A549 (cell line): ENCODE measurements around the gene MLX. TPM values are rescaled to one million over a fixed set of nuclear protein-coding genes. Genes with fewer than 3 reads are reported as not detected.

Experiments used
- ATAC-seq, 2 experiments: fragments of 200-7000 bp in 1 of 2; fragments of >200 bp in 1 of 2; cut with Nextera tagmentation in 1 of 2; cut with Tn5 transposase in 1 of 2; 3 replicates each; pipeline versions ENCODE4 v1.8.0 to v1.9.1; 2018 to 2020; ENCODE audit warnings: mild to moderate bottlenecking in 1 of 2, moderate library complexity in 1 of 2
- CTCF ChIA-PET: fragments of 300-600 bp; sonication (Branson Sonifier 250); formaldehyde crosslinking; extraction: SDS; loops from one replicate; lab custom pipeline; 2021; ENCODE audit warnings: antibody characterized with exemption, inconsistent platforms; lab: Yijun Ruan, JAX
- POLR2A ChIA-PET: fragments of 350-600 bp; formaldehyde crosslinking; extraction: SDS; loops from one replicate; lab custom pipeline; 2021; ENCODE audit warnings: antibody characterized with exemption, inconsistent platforms; lab: Yijun Ruan, JAX
- DNase-seq, 2 experiments: peaks; one replicate each; pipeline versions ENCODE4 v3.0.0 to v3.0.0-alpha.2; 2011 to 2016; ENCODE audit warnings: low read depth in 1 of 2, low spot score in 1 of 2
- FAIRE-seq: peaks from 2 replicates; lab custom pipeline; 2011; peaks lifted over from hg19 to GRCh38; lab: Jason Lieb, UNC
- H3K27ac ChIP-seq, 2 experiments: fragments of >200 bp; sonication (Bioruptor Twin); formaldehyde crosslinking; 3 replicates each; pipeline ENCODE4 v1.5.1; 2016 to 2017
- H3K4me1 ChIP-seq: fragments of >200 bp; sonication (Bioruptor Twin); formaldehyde crosslinking; 3 replicates; pipeline ENCODE4 v1.6.1; 2016
- H3K4me2 ChIP-seq: fragments of >200 bp; sonication (Bioruptor Twin); formaldehyde crosslinking; 3 replicates; pipeline ENCODE4 v1.6.1; 2016
- H3K4me3 ChIP-seq: fragments of >200 bp; sonication (Bioruptor Twin); formaldehyde crosslinking; 3 replicates; pipeline ENCODE4 v1.5.1; 2016
- H3K9me3 ChIP-seq: fragments of >200 bp; sonication (Bioruptor Twin); formaldehyde crosslinking; 3 replicates; pipeline ENCODE4 v1.6.1; 2016
- BHLHE40 ChIP-seq: IDR thresholded peaks from 2 replicates; pipeline ENCODE4 v1.6.1; 2012; ENCODE audit warnings: low read depth, low read length, inconsistent platforms
- CBX2 ChIP-seq: fragments of 200-600 bp; sonication (generic); IDR thresholded peaks from 2 replicates; pipeline ENCODE4 v1.6.1; 2016; ENCODE audit warnings: low read depth, mild to moderate bottlenecking, borderline replicate concordance
- CBX8 ChIP-seq: fragments of 200-600 bp; sonication (generic); IDR thresholded peaks from 2 replicates; pipeline ENCODE4 v1.6.1; 2016
- CEBPB ChIP-seq, 2 experiments: fragments of >200 bp in 1 of 2; sonication (Bioruptor Twin) in 1 of 2; formaldehyde crosslinking in 1 of 2; IDR thresholded peaks; 2 replicates each; pipeline ENCODE4 v1.6.1; 2012 to 2016
- CHD2 ChIP-seq: fragments of 150-350 bp; IDR thresholded peaks from 2 replicates; pipeline ENCODE4 v1.6.1; 2014; ENCODE audit warnings: low read length; ENCODE audit not compliant: partially characterized antibody
- CTCF ChIP-seq: fragments of >200 bp; sonication (Bioruptor Twin); formaldehyde crosslinking; IDR thresholded peaks from 3 replicates; pipeline ENCODE4 v1.5.1; 2016
- EHF ChIP-seq: fragments of 250-450 bp; sonication (Bioruptor Pico); IDR thresholded peaks from 2 replicates; pipeline ENCODE4 v1.5.0; 2020; ENCODE audit warnings: mild to moderate bottlenecking
- EHMT2 ChIP-seq: fragments of 200-600 bp; sonication (generic); IDR thresholded peaks from 2 replicates; pipeline ENCODE4 v1.6.1; 2016; ENCODE audit warnings: antibody characterized with exemption, low read depth, mild to moderate bottlenecking, moderate library complexity
- ELK1 ChIP-seq: fragments of 150-350 bp; IDR thresholded peaks from 2 replicates; pipeline ENCODE4 v1.6.1; 2014; ENCODE audit warnings: low read depth, mild to moderate bottlenecking, low read length
- EP300 ChIP-seq, 2 experiments: fragments of >200 bp; sonication (Bioruptor Twin); formaldehyde crosslinking; IDR thresholded peaks; 2 replicates in 1 of 2; 3 replicates in 1 of 2; pipeline ENCODE4 v1.6.1; 2016 to 2017
- ESRRA ChIP-seq: fragments of 150-350 bp; IDR thresholded peaks from 2 replicates; pipeline ENCODE4 v1.6.1; 2014; ENCODE audit warnings: mild to moderate bottlenecking, low read length, borderline replicate concordance
- FOSL2 ChIP-seq, 2 experiments: fragments of 450-650 bp in 1 of 2; fragments of >200 bp in 1 of 2; sonication (Bioruptor Twin) in 1 of 2; formaldehyde crosslinking; IDR thresholded peaks; 2 replicates each; pipeline versions ENCODE4 v1.5.0 to v1.6.1; 2016 to 2020; ENCODE audit warnings: mild to moderate bottlenecking in 1 of 2, moderate library complexity in 1 of 2
- HDAC2 ChIP-seq: fragments of 200-600 bp; sonication (generic); IDR thresholded peaks from 2 replicates; pipeline ENCODE4 v1.6.1; 2016
- HES2 ChIP-seq: fragments of >200 bp; sonication (Bioruptor Twin); formaldehyde crosslinking; IDR thresholded peaks from 2 replicates; pipeline ENCODE4 v1.6.1; 2016
- HOXB5 ChIP-seq: fragments of 250-450 bp; sonication (Bioruptor Pico); IDR thresholded peaks from 2 replicates; pipeline ENCODE4 v1.5.0; 2020; ENCODE audit warnings: mild to moderate bottlenecking, moderate library complexity
- JUN ChIP-seq, 2 experiments: fragments of >200 bp; sonication (Bioruptor Twin); formaldehyde crosslinking; IDR thresholded peaks; 2 replicates in 1 of 2; 3 replicates in 1 of 2; pipeline ENCODE4 v1.6.1; 2016 to 2017
- KDM1A ChIP-seq: fragments of 200-600 bp; sonication (generic); IDR thresholded peaks from 2 replicates; pipeline ENCODE4 v1.6.1; 2016; ENCODE audit warnings: low read depth, mild to moderate bottlenecking
- KDM5A ChIP-seq: fragments of 200-600 bp; sonication (generic); IDR thresholded peaks from 2 replicates; pipeline ENCODE4 v1.6.1; 2016; ENCODE audit warnings: antibody characterized with exemption, mild to moderate bottlenecking
- MAFK ChIP-seq: fragments of 450-650 bp; IDR thresholded peaks from 2 replicates; pipeline ENCODE4 v1.6.1; 2014; ENCODE audit not compliant: partially characterized antibody
- MAX ChIP-seq: IDR thresholded peaks from 2 replicates; pipeline ENCODE4 v1.6.1; 2012
- MYC ChIP-seq: IDR thresholded peaks from 2 replicates; pipeline ENCODE4 v1.6.1; 2012; ENCODE audit warnings: mild to moderate bottlenecking, inconsistent platforms, low read length, improper control_type of control experiment, borderline replicate concordance
- NPAS2 ChIP-seq: fragments of 250-450 bp; sonication (Bioruptor Pico); IDR thresholded peaks from 2 replicates; pipeline ENCODE4 v1.8.0; 2022; ENCODE audit warnings: mild to moderate bottlenecking, moderate library complexity, borderline replicate concordance
- PHF8 ChIP-seq: fragments of 200-600 bp; sonication (generic); IDR thresholded peaks from 2 replicates; pipeline ENCODE4 v1.6.1; 2016; ENCODE audit warnings: low read depth, mild to moderate bottlenecking, antibody characterized with exemption, moderate library complexity, borderline replicate concordance
- POLR2AphosphoS2 ChIP-seq: conservative IDR thresholded peaks from 2 replicates; pipeline ENCODE4 v1.6.1; 2012; ENCODE audit warnings: low read length, improper control_type of control experiment, inconsistent platforms
- RARB ChIP-seq: fragments of 250-450 bp; sonication (Bioruptor Pico); IDR thresholded peaks from 2 replicates; pipeline ENCODE4 v1.8.0; 2021; ENCODE audit warnings: mild to moderate bottlenecking, moderate library complexity
- RCOR1 ChIP-seq: fragments of 150-350 bp; IDR thresholded peaks from 2 replicates; pipeline ENCODE4 v1.6.1; 2014; ENCODE audit warnings: antibody characterized with exemption, low read length, low read depth
- RFX5 ChIP-seq: fragments of 450-650 bp; IDR thresholded peaks from 2 replicates; pipeline ENCODE4 v1.7.1; 2014; ENCODE audit warnings: antibody characterized with exemption, mild to moderate bottlenecking, moderate library complexity
- SREBF2 ChIP-seq: fragments of 450-650 bp; IDR thresholded peaks from 2 replicates; pipeline ENCODE4 v1.6.1; 2014; ENCODE audit warnings: mild to moderate bottlenecking, moderate library complexity
- TFCP2L1 ChIP-seq: fragments of 250-450 bp; sonication (Bioruptor Pico); IDR thresholded peaks from 2 replicates; pipeline ENCODE4 v1.5.0; 2021; ENCODE audit warnings: mild to moderate bottlenecking
- TP53 ChIP-seq: fragments of 250-450 bp; sonication (Bioruptor Pico); IDR thresholded peaks from 2 replicates; pipeline ENCODE4 v1.5.0; 2021; ENCODE audit warnings: mild to moderate bottlenecking, moderate library complexity
- USF2 ChIP-seq: fragments of 450-650 bp; IDR thresholded peaks from 2 replicates; pipeline ENCODE4 v1.6.1; 2014; ENCODE audit warnings: antibody characterized with exemption
- ZC3H11A ChIP-seq: fragments of 450-650 bp; IDR thresholded peaks from 2 replicates; pipeline ENCODE4 v1.6.1; 2014; ENCODE audit warnings: antibody characterized with exemption, mild to moderate bottlenecking
- ZFP36 ChIP-seq: fragments of 450-650 bp; IDR thresholded peaks from 2 replicates; pipeline ENCODE4 v1.6.1; 2014; ENCODE audit warnings: borderline replicate concordance; ENCODE audit not compliant: partially characterized antibody
- ZSCAN20 ChIP-seq: fragments of 250-450 bp; sonication (Bioruptor Pico); IDR thresholded peaks from 2 replicates; pipeline ENCODE4 v1.8.0; 2022; ENCODE audit warnings: mild to moderate bottlenecking, moderate library complexity
- WGBS: methylation state at CpG from one replicate; pipeline ENCODE4 v1.1.6; 2017; ENCODE audit errors: missing lambda C conversion rate; 5-methylcytosine and 5-hydroxymethylcytosine counted together
- polyA plus RNA-seq, 4 experiments: library from polyadenylated mRNA; depleted of rRNA in 3 of 4; stranded (reverse); fragments of >200 nt; fragmentation: RNase III in 1 of 4; extraction: RNeasy Plus Mini Kit Qiagen cat#74134 plus additional on column Dnase treatment in 1 of 4; gene quantifications; 2 replicates in 3 of 4; 3 replicates in 1 of 4; pipeline ENCODE4 v1.2.3, GENCODE V29; 2011 to 2017

The MLX gene
- polyA plus RNA-seq, 2 of the 4 experiments (the other 2 are of a cell fraction), result 46.3 to 48.0 TPM

- TF ChIP-seq EHF (CRISPR knock-in tag) (no peak), ZC3H11A (no peak), JUN (IDR thresholded peaks at IDR 0.05) (peak in 1 of 2 experiments; percentile 20; a peak in 3 of 5 replicates), FOSL2 (IDR thresholded peaks at IDR 0.05) (no peak), FOSL2 (CRISPR knock-in tag; IDR thresholded peaks at IDR 0.05) (no peak), POLR2AphosphoS2 (no peak), ZSCAN20 (CRISPR knock-in tag) (no peak), CTCF (no peak), ESRRA (no peak), EHMT2 (no peak), RARB (peak; percentile 68; the same call in 1 of the 2 replicates), SREBF2 (no peak), BHLHE40 (no peak), EP300 (IDR thresholded peaks at IDR 0.05) (peak in 1 of 2 experiments; percentile 22; a peak in 1 of 5 replicates), ZFP36 (no peak), MYC (no peak), HDAC2 (no peak), CBX2 (no peak), KDM5A (no peak), CHD2 (no peak), NPAS2 (CRISPR knock-in tag) (no peak), RFX5 (no peak), HOXB5 (CRISPR knock-in tag) (no peak), TP53 (CRISPR knock-in tag) (no peak)
Observed at GRCh38 chr17:42518755-42519545, 48.0 kb upstream of the MLX start (continued).

GRCh38 chr17:42519546-42520491 lies 47.1 kb upstream of the MLX start:
- FAIRE-seq (no peak), ATAC-seq (peak; percentile 52 to 76), DNase-seq (peak; percentile 95 to 96)
- H3K9me3 ChIP-seq, result no peaks in the 10 kb centered on the region
- H3K4me2 ChIP-seq, result peak overlapping the region; percentile 83
- peak overlapping the region; percentile 95 to 98 for H3K27ac ChIP-seq
- no peak overlapping the region for H3K4me3 ChIP-seq
- ChIA-PET POLR2A (interaction anchor here (0.6 to 4.5 kb wide), 17 partner anchors 10 to 502 kb away, joined by 3 to 66 read pairs (median 3); partner anchors contain the start of genes BECN1, CAVIN1, DNAJC7 and NAGLU), CTCF (interaction anchor here (0.5 to 17.8 kb wide), 34 partner anchors 8 to 402 kb away, joined by 3 to 364 read pairs (median 6); partner anchors contain the start of genes CAVIN1, NAGLU and STAT3)
- peaks cover 63% of the 10 kb centered on the region for H3K4me1 ChIP-seq
- 18% methylated on average over 12 of the region's 12 CpGs for WGBS
- TF ChIP-seq RCOR1 (no peak), MAFK (peak; percentile 78), HES2 (no peak), KDM1A (no peak), USF2 (peak; percentile 91), CHD2 (no peak), CEBPB (IDR thresholded peaks at IDR 0.05) (peak in 1 of 2 experiments; percentile 62; a peak in 1 of 4 replicates), PHF8 (no peak), EHF (CRISPR knock-in tag) (0 out of 2 replicates have a peak, but pooled peaks have one; percentile 67), CBX8 (no peak), MAX (peak; percentile 99), TFCP2L1 (no peak), HDAC2 (no peak), ELK1 (no peak), POLR2AphosphoS2 (no peak)
